ENCODE measurements around the gene TMC1.

TMC1 gene

DNA sequence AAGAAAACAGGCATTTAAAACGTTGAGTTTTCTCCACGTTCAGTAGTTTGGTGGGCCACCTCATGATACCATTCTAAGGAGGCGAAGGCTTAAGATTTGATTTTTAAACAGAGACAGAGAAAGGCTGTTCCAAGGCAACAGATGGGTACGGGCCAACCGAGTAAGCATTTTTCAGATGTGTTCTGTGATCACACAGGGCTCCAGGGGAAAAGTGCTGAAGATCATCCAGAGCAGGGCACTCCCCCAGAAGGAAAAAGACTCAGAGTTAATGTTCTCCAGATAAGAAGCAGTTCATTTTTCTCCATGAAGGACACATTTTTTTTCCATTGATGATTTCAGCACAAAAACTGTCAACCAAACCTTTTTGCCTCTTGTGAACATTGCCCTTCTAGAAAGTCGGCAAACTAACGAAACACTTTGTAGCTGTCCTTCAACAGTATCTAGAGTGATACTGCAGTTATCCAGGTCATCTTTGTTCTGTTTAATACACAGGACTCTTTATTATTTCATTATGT is 292.7 kb downstream of the TMC1 start:
- Histone ChIP-seq H3K18ac (ENCODE audit: low read depth in 1 of 2, low read length in 2 of 2) (no peak overlapping the region), H3K4me3 (ENCODE audit: insufficient read depth in 1 of 2, low read depth in 1 of 2, low read length in 2 of 2) (no peak overlapping the region), H2AFZ (ENCODE audit: low read depth, low read length) (no peak overlapping the region), H2BK5ac (ENCODE audit: low read depth, low read length, poor library complexity, severe bottlenecking) (no peak overlapping the region), H3K23ac (ENCODE audit: low read length in 2 of 2) (no peak overlapping the region), H2BK15ac (ENCODE audit: low read depth, poor library complexity, severe bottlenecking) (no peak overlapping the region), H3K27ac (ENCODE audit: low read length, poor library complexity, severe bottlenecking) (no peak overlapping the region), H2BK12ac (ENCODE audit: low read length in 2 of 2) (no peak overlapping the region), H2BK120ac (ENCODE audit: low read depth, low read length) (no peak overlapping the region), H3K9ac (ENCODE audit: low read length) (no peak overlapping the region), H3K4me1 (ENCODE audit: control insufficient read depth, insufficient read depth, low read depth, low read length) (no peaks in the 10 kb centered on the region), H3K14ac (ENCODE audit: low read length in 2 of 2) (no peak overlapping the region), H4K91ac (ENCODE audit: low read length) (no peak overlapping the region), H3K4me2 (ENCODE audit: low read length, poor library complexity, severe bottlenecking) (no peak overlapping the region), H3K79me1 (replicated peaks; ENCODE audit: low read length, poor library complexity, severe bottlenecking) (no peaks in the 10 kb centered on the region), H3K4ac (ENCODE audit: low read depth in 1 of 2, low read length in 2 of 2) (no peak overlapping the region), H3K9me3 (ENCODE audit: control insufficient read depth, low read length) (no peaks in the 10 kb centered on the region), H3K36me3 (ENCODE audit: control insufficient read depth in 1 of 2, insufficient read depth in 2 of 2, low read depth in 1 of 2, low read length in 2 of 2) (no peaks in the 10 kb centered on the region), H3K27me3 (ENCODE audit: control insufficient read depth in 1 of 2, insufficient read depth in 1 of 2, low read length in 2 of 2) (no peaks in the 10 kb centered on the region), H2AK5ac (ENCODE audit: low read length, severe bottlenecking) (no peak overlapping the region), H4K8ac (ENCODE audit: low read length) (no peak overlapping the region)
- WGBS, result 83% methylated on average over 5 of the region's 7 CpGs
- no peak for DNase-seq

GRCh38 chr9:72816666-72817065 is 295.3 kb downstream of the TMC1 start:
- H3K4ac ChIP-seq (ENCODE audit: low read depth in 1 of 2, low read length in 2 of 2), result no peak overlapping the region
- WGBS, result 95% methylated on average over 8 of the region's 8 CpGs
- H3K79me1 ChIP-seq (replicated peaks; ENCODE audit: low read length, poor library complexity, severe bottlenecking), result no peaks in the 10 kb centered on the region
- no peak overlapping the region for H2AK5ac ChIP-seq (ENCODE audit: low read length, severe bottlenecking)
- no peak overlapping the region for H3K23ac ChIP-seq (ENCODE audit: low read length in 2 of 2)
- no peak overlapping the region for H3K9ac ChIP-seq (ENCODE audit: low read length)
- H2BK12ac ChIP-seq (ENCODE audit: low read length in 2 of 2), result no peak overlapping the region
- no peak for DNase-seq
- no peak overlapping the region for H2BK15ac ChIP-seq (ENCODE audit: low read depth, poor library complexity, severe bottlenecking)
- H2AFZ ChIP-seq (ENCODE audit: low read depth, low read length), result no peak overlapping the region
- no peak overlapping the region for H3K27ac ChIP-seq (ENCODE audit: low read length, poor library complexity, severe bottlenecking)
- no peak overlapping the region for H4K8ac ChIP-seq (ENCODE audit: low read length)
- H3K4me2 ChIP-seq (ENCODE audit: low read length, poor library complexity, severe bottlenecking), result no peak overlapping the region
- H3K27me3 ChIP-seq (ENCODE audit: control insufficient read depth in 1 of 2, insufficient read depth in 1 of 2, low read length in 2 of 2), result no peaks in the 10 kb centered on the region
- H3K14ac ChIP-seq (ENCODE audit: low read length in 2 of 2), result no peak overlapping the region
- no peak overlapping the region for H3K4me3 ChIP-seq (ENCODE audit: insufficient read depth in 1 of 2, low read depth in 1 of 2, low read length in 2 of 2)
- H2BK120ac ChIP-seq (ENCODE audit: low read depth, low read length), result no peak overlapping the region
- no peaks in the 10 kb centered on the region for H3K36me3 ChIP-seq (ENCODE audit: control insufficient read depth in 1 of 2, insufficient read depth in 2 of 2, low read depth in 1 of 2, low read length in 2 of 2)
- H3K9me3 ChIP-seq (ENCODE audit: control insufficient read depth, low read length), result no peaks in the 10 kb centered on the region
- H3K18ac ChIP-seq (ENCODE audit: low read depth in 1 of 2, low read length in 2 of 2), result no peak overlapping the region
- H4K91ac ChIP-seq (ENCODE audit: low read length), result no peak overlapping the region
- no peak overlapping the region for H2BK5ac ChIP-seq (ENCODE audit: low read depth, low read length, poor library complexity, severe bottlenecking)
- H3K4me1 ChIP-seq (ENCODE audit: control insufficient read depth, insufficient read depth, low read depth, low read length), result no peaks in the 10 kb centered on the region

DNA sequence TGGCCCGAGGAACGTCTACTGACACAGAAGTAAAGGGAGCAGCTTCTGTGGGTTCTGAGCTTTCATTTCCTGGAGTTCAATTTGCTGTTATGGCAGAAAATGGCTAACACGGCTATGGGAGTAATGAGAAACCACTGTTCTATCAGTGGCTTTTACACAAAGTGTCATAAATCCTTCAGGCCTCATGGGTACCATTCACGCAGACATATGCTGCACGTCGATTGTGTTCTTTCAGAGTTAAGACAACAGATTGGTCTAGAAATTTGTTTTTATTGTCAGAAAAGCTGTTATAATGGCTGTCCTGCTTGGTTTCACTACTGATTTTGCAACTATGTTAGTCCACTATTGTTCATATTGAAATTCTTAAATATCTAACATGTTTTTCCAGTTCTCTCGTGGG is 296.0 kb downstream of the TMC1 start:
- Histone ChIP-seq H2BK12ac (ENCODE audit: low read length in 2 of 2) (no peak overlapping the region), H3K9me3 (ENCODE audit: control insufficient read depth, low read length) (no peaks in the 10 kb centered on the region), H4K91ac (ENCODE audit: low read length) (no peak overlapping the region), H3K14ac (ENCODE audit: low read length in 2 of 2) (no peak overlapping the region), H3K23ac (ENCODE audit: low read length in 2 of 2) (no peak overlapping the region), H2BK5ac (ENCODE audit: low read depth, low read length, poor library complexity, severe bottlenecking) (no peak overlapping the region), H2BK120ac (ENCODE audit: low read depth, low read length) (no peak overlapping the region), H3K4me1 (ENCODE audit: control insufficient read depth, insufficient read depth, low read depth, low read length) (no peaks in the 10 kb centered on the region), H2BK15ac (ENCODE audit: low read depth, poor library complexity, severe bottlenecking) (no peak overlapping the region), H3K4me2 (ENCODE audit: low read length, poor library complexity, severe bottlenecking) (no peak overlapping the region), H3K9ac (ENCODE audit: low read length) (no peak overlapping the region), H3K79me1 (replicated peaks; ENCODE audit: low read length, poor library complexity, severe bottlenecking) (no peaks in the 10 kb centered on the region), H3K4me3 (ENCODE audit: insufficient read depth in 1 of 2, low read depth in 1 of 2, low read length in 2 of 2) (no peak overlapping the region), H3K18ac (ENCODE audit: low read depth in 1 of 2, low read length in 2 of 2) (no peak overlapping the region), H4K8ac (ENCODE audit: low read length) (no peak overlapping the region), H3K27ac (ENCODE audit: low read length, poor library complexity, severe bottlenecking) (no peak overlapping the region), H3K4ac (ENCODE audit: low read depth in 1 of 2, low read length in 2 of 2) (no peak overlapping the region), H3K36me3 (ENCODE audit: control insufficient read depth in 1 of 2, insufficient read depth in 2 of 2, low read depth in 1 of 2, low read length in 2 of 2) (no peaks in the 10 kb centered on the region), H3K27me3 (ENCODE audit: control insufficient read depth in 1 of 2, insufficient read depth in 1 of 2, low read length in 2 of 2) (no peaks in the 10 kb centered on the region), H2AK5ac (ENCODE audit: low read length, severe bottlenecking) (no peak overlapping the region), H2AFZ (ENCODE audit: low read depth, low read length) (no peak overlapping the region)
- DNase-seq, result no peak
- 76% methylated on average over 6 of the region's 7 CpGs for WGBS

DNA sequence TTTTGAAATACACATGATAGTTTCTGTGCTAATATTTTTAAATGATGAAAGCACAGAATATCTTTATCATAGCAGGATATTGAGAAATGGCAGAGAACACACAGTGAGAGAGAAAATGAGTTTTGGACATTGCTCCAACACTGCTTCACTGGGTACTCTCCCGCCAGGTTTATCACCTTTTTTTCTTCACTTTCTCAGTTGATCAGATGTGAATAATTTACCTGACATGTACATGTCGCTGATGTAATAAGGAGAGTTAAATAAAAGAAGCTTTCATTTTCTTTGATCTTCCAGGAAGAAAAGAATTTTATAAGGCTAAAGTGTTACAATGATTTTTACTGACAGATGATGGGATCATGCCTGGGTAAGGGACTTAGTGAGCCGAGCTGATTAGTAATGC is 297.0 kb downstream of the TMC1 start:
- no peak overlapping the region for H2AFZ ChIP-seq (ENCODE audit: low read depth, low read length)

More for the DNA sequence above, 297.0 kb downstream of the TMC1 start:
- no peak overlapping the region for H2AK5ac ChIP-seq (ENCODE audit: low read length, severe bottlenecking)
- H3K9ac ChIP-seq (ENCODE audit: low read length), result no peak overlapping the region
- no peak overlapping the region for H3K14ac ChIP-seq (ENCODE audit: low read length in 2 of 2)
- H3K9me3 ChIP-seq (ENCODE audit: control insufficient read depth, low read length), result no peaks in the 10 kb centered on the region
- no peak overlapping the region for H3K4me3 ChIP-seq (ENCODE audit: insufficient read depth in 1 of 2, low read depth in 1 of 2, low read length in 2 of 2)
- H4K91ac ChIP-seq (ENCODE audit: low read length), result no peak overlapping the region
- H3K4me1 ChIP-seq (ENCODE audit: control insufficient read depth, insufficient read depth, low read depth, low read length), result no peaks in the 10 kb centered on the region
- no peak overlapping the region for H2BK120ac ChIP-seq (ENCODE audit: low read depth, low read length)
- H4K8ac ChIP-seq (ENCODE audit: low read length), result no peak overlapping the region
- no peak overlapping the region for H3K4me2 ChIP-seq (ENCODE audit: low read length, poor library complexity, severe bottlenecking)
- no peak overlapping the region for H2BK5ac ChIP-seq (ENCODE audit: low read depth, low read length, poor library complexity, severe bottlenecking)
- no peak overlapping the region for H3K23ac ChIP-seq (ENCODE audit: low read length in 2 of 2)
- no peak for DNase-seq
- H3K27me3 ChIP-seq (ENCODE audit: control insufficient read depth in 1 of 2, insufficient read depth in 1 of 2, low read length in 2 of 2), result no peaks in the 10 kb centered on the region
- H2BK12ac ChIP-seq (ENCODE audit: low read length in 2 of 2), result no peak overlapping the region
- no peaks in the 10 kb centered on the region for H3K79me1 ChIP-seq (replicated peaks; ENCODE audit: low read length, poor library complexity, severe bottlenecking)
- no peaks in the 10 kb centered on the region for H3K36me3 ChIP-seq (ENCODE audit: control insufficient read depth in 1 of 2, insufficient read depth in 2 of 2, low read depth in 1 of 2, low read length in 2 of 2)
- 89% methylated on average over 2 of the region's 3 CpGs for WGBS
- H3K18ac ChIP-seq (ENCODE audit: low read depth in 1 of 2, low read length in 2 of 2), result no peak overlapping the region
- H3K4ac ChIP-seq (ENCODE audit: low read depth in 1 of 2, low read length in 2 of 2), result no peak overlapping the region
- no peak overlapping the region for H3K27ac ChIP-seq (ENCODE audit: low read length, poor library complexity, severe bottlenecking)
- no peak overlapping the region for H2BK15ac ChIP-seq (ENCODE audit: low read depth, poor library complexity, severe bottlenecking)

All from mesenchymal stem cell (in vitro differentiated cells and primary cell).